Right hindlimb (tissue), 1 donor: ENCODE measurements around the gene CTTNBP2.

Experiments
- DNase-seq: peaks from one replicate; pipeline ENCODE4 v3.0.0-alpha.2; 2018

CTTNBP2 gene

GRCh38 chr7:117682681-117683385 lies 190.4 kb downstream of the CTTNBP2 start:
- DNase-seq: no peak

- DNase-seq: no peak
These were observed 194.1 kb downstream of the CTTNBP2 start for GRCh38 chr7:117679120-117679519.

- no peak for DNase-seq
These were observed 197.5 kb downstream of the CTTNBP2 start for GRCh38 chr7:117675497-117676435.

GRCh38 chr7:117674617-117675016 lies 198.6 kb downstream of the CTTNBP2 start:
- DNase-seq: no peak

- DNase-seq: no peak
These were observed 199.4 kb downstream of the CTTNBP2 start for GRCh38 chr7:117673839-117674238.

- DNase-seq: no peak
These were observed 199.9 kb downstream of the CTTNBP2 start for GRCh38 chr7:117673367-117673766.

GRCh38 chr7:117672453-117672852 lies 200.8 kb downstream of the CTTNBP2 start:
- no peak for DNase-seq

GRCh38 chr7:117669818-117670217 lies 203.4 kb downstream of the CTTNBP2 start:
- no peak for DNase-seq

GRCh38 chr7:117667456-117667855 lies 205.8 kb downstream of the CTTNBP2 start:
- no peak for DNase-seq

- DNase-seq: no peak
These were observed 206.6 kb downstream of the CTTNBP2 start for GRCh38 chr7:117666689-117667088.

- no peak for DNase-seq
These were observed 207.2 kb downstream of the CTTNBP2 start for GRCh38 chr7:117666031-117666430.

GRCh38 chr7:117665368-117665767 lies 207.9 kb downstream of the CTTNBP2 start:
- DNase-seq: no peak

- DNase-seq: no peak
These were observed 209.2 kb downstream of the CTTNBP2 start for GRCh38 chr7:117664047-117664446.

- no peak for DNase-seq
These were observed 211.9 kb downstream of the CTTNBP2 start for GRCh38 chr7:117661328-117661727.
